ENCODE results near the gene MYBPC1.

DNA sequence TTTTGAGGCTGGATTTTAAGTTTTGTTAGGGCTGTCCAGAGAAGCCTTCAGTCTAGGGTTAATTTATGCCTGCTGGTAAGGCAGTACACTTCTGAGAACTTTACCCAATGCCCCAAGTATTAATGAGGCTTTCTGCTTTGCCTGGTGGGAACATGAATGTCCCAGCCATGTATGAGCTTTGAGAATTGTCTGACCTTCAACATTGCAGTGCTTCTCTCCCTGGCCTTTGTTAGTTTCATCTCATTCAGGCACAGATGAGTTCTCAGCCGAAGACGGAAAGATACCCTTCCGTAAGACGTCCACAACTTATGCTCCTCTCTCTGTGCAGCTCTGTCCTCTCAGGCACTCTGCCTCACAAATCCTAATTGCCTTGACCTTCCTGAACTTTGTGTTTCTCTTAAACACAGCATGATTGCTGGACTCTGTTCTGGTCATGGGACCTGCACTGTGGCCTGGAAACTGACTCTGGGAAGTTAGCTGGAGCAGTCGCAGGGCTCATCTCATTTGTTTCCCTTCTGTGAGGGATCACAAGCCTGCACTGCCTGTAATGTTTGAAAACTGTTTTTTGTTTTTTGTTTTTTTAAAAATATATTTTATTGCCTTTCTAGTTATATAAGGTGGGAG lies 118.4 kb downstream of the MYBPC1 start:
- TF ChIP-seq, protein P1, sequence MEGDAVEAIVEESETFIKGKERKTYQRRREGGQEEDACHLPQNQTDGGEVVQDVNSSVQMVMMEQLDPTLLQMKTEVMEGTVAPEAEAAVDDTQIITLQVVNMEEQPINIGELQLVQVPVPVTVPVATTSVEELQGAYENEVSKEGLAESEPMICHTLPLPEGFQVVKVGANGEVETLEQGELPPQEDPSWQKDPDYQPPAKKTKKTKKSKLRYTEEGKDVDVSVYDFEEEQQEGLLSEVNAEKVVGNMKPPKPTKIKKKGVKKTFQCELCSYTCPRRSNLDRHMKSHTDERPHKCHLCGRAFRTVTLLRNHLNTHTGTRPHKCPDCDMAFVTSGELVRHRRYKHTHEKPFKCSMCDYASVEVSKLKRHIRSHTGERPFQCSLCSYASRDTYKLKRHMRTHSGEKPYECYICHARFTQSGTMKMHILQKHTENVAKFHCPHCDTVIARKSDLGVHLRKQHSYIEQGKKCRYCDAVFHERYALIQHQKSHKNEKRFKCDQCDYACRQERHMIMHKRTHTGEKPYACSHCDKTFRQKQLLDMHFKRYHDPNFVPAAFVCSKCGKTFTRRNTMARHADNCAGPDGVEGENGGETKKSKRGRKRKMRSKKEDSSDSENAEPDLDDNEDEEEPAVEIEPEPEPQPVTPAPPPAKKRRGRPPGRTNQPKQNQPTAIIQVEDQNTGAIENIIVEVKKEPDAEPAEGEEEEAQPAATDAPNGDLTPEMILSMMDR (IDR thresholded peaks at IDR 0.05; ENCODE audit: insufficient read depth, low read length, poor library complexity, severe bottlenecking), result no peak
- TF ChIP-seq EZH2phosphoT487 (conservative IDR thresholded peaks at IDR 0.05; ENCODE audit: low read length), result no peak

All from SU-DHL-6 (cell line).